ENCODE results near the gene ZNF593. TPM values are rescaled to one million over a fixed set of nuclear protein-coding genes. Genes with fewer than 3 reads are reported as not detected.

The ZNF593 gene
- polyA plus RNA-seq, 1 of the 3 experiments (the other 2 are of a cell fraction): 64.8 TPM

GRCh38 chr1:26132128-26132833, 37.4 kb upstream of the ZNF593 start (continued):
- TF ChIP-seq MEF2A (IDR thresholded peaks at IDR 0.05; ENCODE audit: borderline replicate concordance, low read depth) (no peak), EP300 (IDR thresholded peaks at IDR 0.05; ENCODE audit: borderline replicate concordance in 1 of 2, low read depth in 1 of 2, low read length in 1 of 2) (no peak), SIN3A (IDR thresholded peaks at IDR 0.05; ENCODE audit: borderline replicate concordance, low read depth, low read length) (no peak), TEAD4 (IDR thresholded peaks at IDR 0.05; ENCODE audit: borderline replicate concordance, insufficient read depth) (no peak)

- WGBS (ENCODE audit: low lambda C conversion rate): 85% methylated on average over 2 of the region's 2 CpGs
- H3K79me2 ChIP-seq (ENCODE audit: insufficient read depth): no peaks in the 10 kb centered on the region
- no peaks in the 10 kb centered on the region for H3F3A ChIP-seq (replicated peaks; ENCODE audit: insufficient read depth)
- ChIA-PET POLR2A (no interaction called here), CTCF (interaction anchor here (0.7 to 1.5 kb wide), 3 partner anchors 12 to 31 kb away, joined by 3 to 6 read pairs (median 3); no protein-coding TSS in a partner anchor)
- H3K4me1 ChIP-seq (ENCODE audit: control insufficient read depth in 1 of 2, insufficient read depth in 2 of 2, low read depth in 1 of 2, low read length in 1 of 2): no peaks in the 10 kb centered on the region
- H2AFZ ChIP-seq (ENCODE audit: low read depth): no peak overlapping the region
- H3K27ac ChIP-seq (ENCODE audit: low read depth in 2 of 2, low read length in 1 of 2): no peak overlapping the region
- H3K4me3 ChIP-seq (ENCODE audit: low read depth in 2 of 2, low read length in 1 of 2): no peak overlapping the region
- no peak overlapping the region for H3K4me2 ChIP-seq
- H3K36me3 ChIP-seq (replicated peaks in 1 of 2; ENCODE audit: control insufficient read depth in 1 of 2, insufficient read depth in 2 of 2, low read length in 1 of 2): no peaks in the 10 kb centered on the region
- H3K9ac ChIP-seq: no peak overlapping the region
- H3K9me2 ChIP-seq: no peaks in the 10 kb centered on the region
- TF ChIP-seq FOXJ3 (CRISPR knock-in tag; IDR thresholded peaks at IDR 0.05) (no peak), SIN3A (IDR thresholded peaks at IDR 0.05; ENCODE audit: borderline replicate concordance, low read depth, low read length) (no peak), RCOR1 (IDR thresholded peaks at IDR 0.05; ENCODE audit: low read length) (no peak), POLR2AphosphoS5 (IDR thresholded peaks at IDR 0.05; ENCODE audit: low read depth, low read length) (no peak), NRF1 (IDR thresholded peaks at IDR 0.05; ENCODE audit: low read depth, low read length) (no peak), SMC3 (IDR thresholded peaks at IDR 0.05; ENCODE audit: low read depth, low read length) (no peak), RXRA (IDR thresholded peaks at IDR 0.05; ENCODE audit: borderline replicate concordance, low read depth) (no peak), JUND (IDR thresholded peaks at IDR 0.05) (no peak), USF2 (IDR thresholded peaks at IDR 0.05; ENCODE audit: borderline replicate concordance, low read depth, low read length) (no peak), GABPA (IDR thresholded peaks at IDR 0.05; ENCODE audit: low read depth) (no peak)
- TF ChIP-seq, protein P1, sequence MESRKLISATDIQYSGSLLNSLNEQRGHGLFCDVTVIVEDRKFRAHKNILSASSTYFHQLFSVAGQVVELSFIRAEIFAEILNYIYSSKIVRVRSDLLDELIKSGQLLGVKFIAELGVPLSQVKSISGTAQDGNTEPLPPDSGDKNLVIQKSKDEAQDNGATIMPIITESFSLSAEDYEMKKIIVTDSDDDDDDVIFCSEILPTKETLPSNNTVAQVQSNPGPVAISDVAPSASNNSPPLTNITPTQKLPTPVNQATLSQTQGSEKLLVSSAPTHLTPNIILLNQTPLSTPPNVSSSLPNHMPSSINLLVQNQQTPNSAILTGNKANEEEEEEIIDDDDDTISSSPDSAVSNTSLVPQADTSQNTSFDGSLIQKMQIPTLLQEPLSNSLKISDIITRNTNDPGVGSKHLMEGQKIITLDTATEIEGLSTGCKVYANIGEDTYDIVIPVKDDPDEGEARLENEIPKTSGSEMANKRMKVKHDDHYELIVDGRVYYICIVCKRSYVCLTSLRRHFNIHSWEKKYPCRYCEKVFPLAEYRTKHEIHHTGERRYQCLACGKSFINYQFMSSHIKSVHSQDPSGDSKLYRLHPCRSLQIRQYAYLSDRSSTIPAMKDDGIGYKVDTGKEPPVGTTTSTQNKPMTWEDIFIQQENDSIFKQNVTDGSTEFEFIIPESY (IDR thresholded peaks at IDR 0.05; ENCODE audit: borderline replicate concordance, low read depth): no peak
- TF ChIP-seq, protein P2, sequence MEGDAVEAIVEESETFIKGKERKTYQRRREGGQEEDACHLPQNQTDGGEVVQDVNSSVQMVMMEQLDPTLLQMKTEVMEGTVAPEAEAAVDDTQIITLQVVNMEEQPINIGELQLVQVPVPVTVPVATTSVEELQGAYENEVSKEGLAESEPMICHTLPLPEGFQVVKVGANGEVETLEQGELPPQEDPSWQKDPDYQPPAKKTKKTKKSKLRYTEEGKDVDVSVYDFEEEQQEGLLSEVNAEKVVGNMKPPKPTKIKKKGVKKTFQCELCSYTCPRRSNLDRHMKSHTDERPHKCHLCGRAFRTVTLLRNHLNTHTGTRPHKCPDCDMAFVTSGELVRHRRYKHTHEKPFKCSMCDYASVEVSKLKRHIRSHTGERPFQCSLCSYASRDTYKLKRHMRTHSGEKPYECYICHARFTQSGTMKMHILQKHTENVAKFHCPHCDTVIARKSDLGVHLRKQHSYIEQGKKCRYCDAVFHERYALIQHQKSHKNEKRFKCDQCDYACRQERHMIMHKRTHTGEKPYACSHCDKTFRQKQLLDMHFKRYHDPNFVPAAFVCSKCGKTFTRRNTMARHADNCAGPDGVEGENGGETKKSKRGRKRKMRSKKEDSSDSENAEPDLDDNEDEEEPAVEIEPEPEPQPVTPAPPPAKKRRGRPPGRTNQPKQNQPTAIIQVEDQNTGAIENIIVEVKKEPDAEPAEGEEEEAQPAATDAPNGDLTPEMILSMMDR (IDR thresholded peaks at IDR 0.05): no peak
- TF ChIP-seq, protein P3, sequence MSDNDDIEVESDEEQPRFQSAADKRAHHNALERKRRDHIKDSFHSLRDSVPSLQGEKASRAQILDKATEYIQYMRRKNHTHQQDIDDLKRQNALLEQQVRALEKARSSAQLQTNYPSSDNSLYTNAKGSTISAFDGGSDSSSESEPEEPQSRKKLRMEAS (IDR thresholded peaks at IDR 0.05; ENCODE audit: low read depth): no peak
- H3K9me3 ChIP-seq: no peaks in the 10 kb centered on the region
- DNase-seq: no peak
- no peaks in the 10 kb centered on the region for H3K27me3 ChIP-seq (ENCODE audit: insufficient read depth)
- H4K20me1 ChIP-seq (ENCODE audit: insufficient read depth): no peaks in the 10 kb centered on the region
Observed at GRCh38 chr1:26132834-26133167, 36.9 kb upstream of the ZNF593 start.

Measured in SK-N-SH (cell line).